Body of pancreas (tissue), 4 donors: ENCODE results near the gene PRKD1. TPM values are rescaled to one million over a fixed set of nuclear protein-coding genes. Genes with fewer than 3 reads are reported as not detected.

Source experiments
- ATAC-seq: fragments of 150-250 bp; one replicate; pipeline ENCODE4 v1.9.1; 2016
- DNase-seq, 4 donors: peaks; one replicate each; pipeline ENCODE4 v3.0.0-alpha.2; 2019
- H3K27ac ChIP-seq, 4 donors: fragments of 200-600 bp; sonication (generic); 1 replicate in 3 of 4; 2 replicates in 1 of 4; pipeline versions ENCODE4 v1.5.1 to v1.6.1; 2016 to 2019; ENCODE audit warnings: mild to moderate bottlenecking in 1 of 4, mixed read lengths in 1 of 4, moderate library complexity in 1 of 4
- H3K27me3 ChIP-seq, 2 donors: fragments of 200-600 bp; sonication (generic); one replicate each; pipeline ENCODE4 v1.6.0; 2016; ENCODE audit warnings: mild to moderate bottlenecking in 1 of 2
- H3K36me3 ChIP-seq, 2 donors: fragments of 200-600 bp; sonication (generic); replicated peaks in 1 of 2; 2 replicates each; pipeline ENCODE4 v1.5.1; 2016; ENCODE audit warnings: low read depth in 2 of 2; ENCODE audit not compliant: insufficient read depth in 1 of 2
- H3K4me1 ChIP-seq: fragments of 200-600 bp; sonication (generic); one replicate; pipeline ENCODE4 v1.6.0; 2016
- H3K4me3 ChIP-seq, 2 donors: fragments of 200-600 bp; sonication (generic); 1 replicate in 1 of 2; 2 replicates in 1 of 2; pipeline ENCODE4 v1.5.1; 2016 to 2019
- H3K9me3 ChIP-seq, 3 donors: fragments of 200-600 bp; sonication (generic); 1 replicate in 2 of 3; 2 replicates in 1 of 3; pipeline ENCODE4 v1.5.1; 2016
- CTCF ChIP-seq, 7 experiments: fragments of 450-650 bp in 4 of 7; fragments of 200-600 bp in 3 of 7; sonication (generic) in 3 of 7; IDR thresholded peaks; one replicate each; pipeline ENCODE4 v1.5.1; 2016 to 2019; ENCODE audit warnings: antibody characterized with exemption in 7 of 7
- POLR2A ChIP-seq, 3 donors: fragments of 450-650 bp; IDR thresholded peaks; one replicate each; pipeline ENCODE4 v1.6.1; 2016; ENCODE audit warnings: antibody characterized with exemption in 3 of 3, mild to moderate bottlenecking in 2 of 3
- whole genome bisulfite sequencing, 2 donors: methylation state at CpG; one replicate each; pipeline ENCODE4 v1.1.5; 2017; 5-methylcytosine and 5-hydroxymethylcytosine counted together
- intact Hi-C: fragments of 100-400 bp; cut with DNase I; formaldehyde crosslinking; loops from one replicate; pipeline ENCODE4 v1.15.1; 2023
- total RNA-seq, 2 donors: library from RNA; depleted of rRNA; stranded (reverse); fragments of >200 nt; gene quantifications; one replicate each; pipeline ENCODE4 v1.1.0, GENCODE V29; 2016

PRKD1 gene
- total RNA-seq, 2 donors from 2014 or later = 5.3 to 14.8 TPM

- no peak for DNase-seq
- Histone ChIP-seq H3K27ac (no peak overlapping the region), H3K27me3 (no peaks in the 10 kb centered on the region), H3K4me1 (peaks cover 5% of the 10 kb centered on the region), H3K9me3 (no peaks in the 10 kb centered on the region), H3K4me3 (no peak overlapping the region), H3K36me3 (no peaks in the 10 kb centered on the region)
- no peak for ATAC-seq
- WGBS, 2 donors = 75 to 86% methylated on average over 5 of the region's 5 CpGs
- TF ChIP-seq CTCF (IDR thresholded peaks at IDR 0.05) = no peak
- TF ChIP-seq POLR2A (IDR thresholded peaks at IDR 0.05) = no peak
- intact Hi-C loops = no loop called here
These were observed 209.7 kb downstream of the PRKD1 start for GRCh38 chr14:29717901-29718300.

GRCh38 chr14:29716150-29716549 lies 211.5 kb downstream of the PRKD1 start:
- intact Hi-C loops = no loop called here
- Histone ChIP-seq H3K36me3 (no peaks in the 10 kb centered on the region), H3K9me3 (no peaks in the 10 kb centered on the region), H3K27ac (no peak overlapping the region), H3K4me3 (no peak overlapping the region), H3K4me1 (peaks cover 2% of the 10 kb centered on the region), H3K27me3 (no peaks in the 10 kb centered on the region)
- no peak for ATAC-seq
- TF ChIP-seq POLR2A (IDR thresholded peaks at IDR 0.05) (no peak), CTCF (IDR thresholded peaks at IDR 0.05) (no peak)
- 64 to 65% methylated on average over 1 of the region's 1 CpG for whole genome bisulfite sequencing, 2 donors
- peak in 1 of 4 donors; percentile 3 for DNase-seq

GRCh38 chr14:29712601-29713000 lies 215.0 kb downstream of the PRKD1 start:
- 86 to 94% methylated on average over 1 of the region's 1 CpG for WGBS, 2 donors
- Histone ChIP-seq H3K27ac (no peak overlapping the region), H3K9me3 (no peaks in the 10 kb centered on the region), H3K27me3 (no peaks in the 10 kb centered on the region), H3K4me1 (no peaks in the 10 kb centered on the region), H3K36me3 (no peaks in the 10 kb centered on the region), H3K4me3 (no peak overlapping the region)
- TF ChIP-seq CTCF (IDR thresholded peaks at IDR 0.05) (no peak), POLR2A (IDR thresholded peaks at IDR 0.05) (no peak)
- intact Hi-C loops = no loop called here
- DNase-seq (no peak), ATAC-seq (no peak)

- Histone ChIP-seq H3K36me3 (no peaks in the 10 kb centered on the region), H3K4me3 (no peak overlapping the region), H3K4me1 (no peaks in the 10 kb centered on the region), H3K9me3 (no peaks in the 10 kb centered on the region), H3K27me3 (no peaks in the 10 kb centered on the region), H3K27ac (no peak overlapping the region)
- intact Hi-C loops = no loop called here
- ATAC-seq = no peak
- WGBS, 2 donors = 42 to 59% methylated on average over 2 of the region's 2 CpGs
- no peak for DNase-seq
- TF ChIP-seq CTCF (IDR thresholded peaks at IDR 0.05) (peak in 5 of 7 experiments; percentile 11 to 33 (median 27)), POLR2A (IDR thresholded peaks at IDR 0.05) (no peak)
These were observed 217.6 kb downstream of the PRKD1 start for GRCh38 chr14:29710015-29710414.

GRCh38 chr14:29709490-29709889 lies 218.2 kb downstream of the PRKD1 start:
- no peaks in the 10 kb centered on the region for H3K36me3 ChIP-seq
- TF ChIP-seq CTCF (IDR thresholded peaks at IDR 0.05) (no peak), POLR2A (IDR thresholded peaks at IDR 0.05) (no peak)
- DNase-seq = no peak
- ATAC-seq = no peak
- H3K27me3 ChIP-seq = no peaks in the 10 kb centered on the region
- no peaks in the 10 kb centered on the region for H3K4me1 ChIP-seq
- intact Hi-C loops = no loop called here
- no peak overlapping the region for H3K27ac ChIP-seq
- no peaks in the 10 kb centered on the region for H3K9me3 ChIP-seq
- no peak overlapping the region for H3K4me3 ChIP-seq
